ENCODE results near the gene MYBPC1. TPM values are rescaled to one million over a fixed set of nuclear protein-coding genes. Genes with fewer than 3 reads are reported as not detected.

MYBPC1 gene
- total RNA-seq, 1 experiment from 2014 or later = not detected

- no peak overlapping the region for H3K9ac ChIP-seq (ENCODE audit: low read length)
- peaks cover 56% of the 10 kb centered on the region for H3K27me3 ChIP-seq (ENCODE audit: low read length)
- no peak overlapping the region for H3K27ac ChIP-seq (ENCODE audit: low read length)
- no peak overlapping the region for H3K4me3 ChIP-seq (ENCODE audit: low read length)
- TF ChIP-seq CTCF (conservative IDR thresholded peaks at IDR 0.05; ENCODE audit: low read depth, low read length) = no peak
- no peak for TF ChIP-seq EZH2 (IDR thresholded peaks at IDR 0.05; ENCODE audit: low read length, unreplicated experiment)
- TF ChIP-seq EZH2phosphoT487 (IDR thresholded peaks at IDR 0.05; ENCODE audit: borderline replicate concordance, low read length) = no peak
- no TSS peak for BruUV-seq (replicated peaks)
- no peaks in the 10 kb centered on the region for H3K36me3 ChIP-seq (ENCODE audit: low read depth, low read length)
- H2AFZ ChIP-seq (ENCODE audit: low read length) = no peak overlapping the region
- H3K9me2 ChIP-seq (replicated peaks; ENCODE audit: low read length) = no peaks in the 10 kb centered on the region
- CTCF ChIA-PET = no interaction called here
- DNase-seq (no peak), ATAC-seq (no peak)
- intact Hi-C loops (cut with micrococcal nuclease) = no loop called here
- no peaks in the 10 kb centered on the region for H3K9me3 ChIP-seq (ENCODE audit: low read length)
- H3K4me2 ChIP-seq (ENCODE audit: low read length) = no peak overlapping the region
- POLR2A ChIA-PET (ENCODE audit: unreplicated experiment) = no interaction called here
- no peaks in the 10 kb centered on the region for H3F3A ChIP-seq (ENCODE audit: low read length, unreplicated experiment)
- H3K79me2 ChIP-seq (ENCODE audit: low read length) = no peaks in the 10 kb centered on the region
- no peaks in the 10 kb centered on the region for H4K20me1 ChIP-seq (ENCODE audit: low read length)
- H3K4me1 ChIP-seq (ENCODE audit: insufficient read depth, low read length) = no peaks in the 10 kb centered on the region
Measured at GRCh38 chr12:101667591-101667990, 72.8 kb downstream of the MYBPC1 start.

GRCh38 chr12:101670007-101670671 is 75.4 kb downstream of the MYBPC1 start:
- Histone ChIP-seq H3K4me1 (ENCODE audit: insufficient read depth, low read length) (no peaks in the 10 kb centered on the region), H3K9me2 (replicated peaks; ENCODE audit: low read length) (no peaks in the 10 kb centered on the region), H3K27me3 (ENCODE audit: low read length) (peaks cover 37% of the 10 kb centered on the region), H3K9me3 (ENCODE audit: low read length) (no peaks in the 10 kb centered on the region), H3K4me3 (ENCODE audit: low read length) (no peak overlapping the region), H2AFZ (ENCODE audit: low read length) (no peak overlapping the region), H3K4me2 (ENCODE audit: low read length) (no peak overlapping the region), H3K36me3 (ENCODE audit: low read depth, low read length) (no peaks in the 10 kb centered on the region), H3K9ac (ENCODE audit: low read length) (no peak overlapping the region), H3K27ac (ENCODE audit: low read length) (no peak overlapping the region), H3F3A (ENCODE audit: low read length, unreplicated experiment) (no peaks in the 10 kb centered on the region), H3K79me2 (ENCODE audit: low read length) (no peaks in the 10 kb centered on the region), H4K20me1 (ENCODE audit: low read length) (no peaks in the 10 kb centered on the region)
- ATAC-seq (peak; percentile 45; the same call in 1 of the 2 replicates), DNase-seq (peak; percentile 54)
- POLR2A ChIA-PET (ENCODE audit: unreplicated experiment) = no interaction called here
- TF ChIP-seq EZH2 (IDR thresholded peaks at IDR 0.05; ENCODE audit: low read length, unreplicated experiment) (no peak), CTCF (conservative IDR thresholded peaks at IDR 0.05; ENCODE audit: low read depth, low read length) (peak; percentile 64), EZH2phosphoT487 (IDR thresholded peaks at IDR 0.05; ENCODE audit: borderline replicate concordance, low read length) (no peak)
- intact Hi-C loops (cut with micrococcal nuclease) = loop anchor here (1.0 kb wide), 2 partner anchors 89 to 256 kb away; no protein-coding TSS in a partner anchor
- CTCF ChIA-PET = no interaction called here
- no TSS peak for BruUV-seq (replicated peaks)

- DNase-seq = no peak
- H3F3A ChIP-seq (ENCODE audit: low read length, unreplicated experiment) = no peaks in the 10 kb centered on the region
- H3K9ac ChIP-seq (ENCODE audit: low read length) = no peak overlapping the region
- no peaks in the 10 kb centered on the region for H4K20me1 ChIP-seq (ENCODE audit: low read length)
- H3K9me2 ChIP-seq (replicated peaks; ENCODE audit: low read length) = no peaks in the 10 kb centered on the region
- POLR2A ChIA-PET (ENCODE audit: unreplicated experiment) = no interaction called here
- no peak for ATAC-seq
- H3K4me3 ChIP-seq (ENCODE audit: low read length) = no peak overlapping the region
- no TSS peak for BruUV-seq (replicated peaks)
- H3K4me1 ChIP-seq (ENCODE audit: insufficient read depth, low read length) = peaks cover 7% of the 10 kb centered on the region
- H3K27me3 ChIP-seq (ENCODE audit: low read length) = peaks cover 26% of the 10 kb centered on the region
- intact Hi-C loops (cut with micrococcal nuclease) = no loop called here
- H2AFZ ChIP-seq (ENCODE audit: low read length) = no peak overlapping the region
- H3K27ac ChIP-seq (ENCODE audit: low read length) = no peak overlapping the region
- CTCF ChIA-PET = no interaction called here
- H3K79me2 ChIP-seq (ENCODE audit: low read length) = no peaks in the 10 kb centered on the region
- no peaks in the 10 kb centered on the region for H3K36me3 ChIP-seq (ENCODE audit: low read depth, low read length)
- H3K9me3 ChIP-seq (ENCODE audit: low read length) = no peaks in the 10 kb centered on the region
- no peak overlapping the region for H3K4me2 ChIP-seq (ENCODE audit: low read length)
- TF ChIP-seq EZH2 (IDR thresholded peaks at IDR 0.05; ENCODE audit: low read length, unreplicated experiment) (no peak), EZH2phosphoT487 (IDR thresholded peaks at IDR 0.05; ENCODE audit: borderline replicate concordance, low read length) (no peak), CTCF (conservative IDR thresholded peaks at IDR 0.05; ENCODE audit: low read depth, low read length) (no peak)
Measured at GRCh38 chr12:101671157-101671791, 76.5 kb downstream of the MYBPC1 start.
